ENCODE results near the gene TPX2.

Gene TPX2

DNA sequence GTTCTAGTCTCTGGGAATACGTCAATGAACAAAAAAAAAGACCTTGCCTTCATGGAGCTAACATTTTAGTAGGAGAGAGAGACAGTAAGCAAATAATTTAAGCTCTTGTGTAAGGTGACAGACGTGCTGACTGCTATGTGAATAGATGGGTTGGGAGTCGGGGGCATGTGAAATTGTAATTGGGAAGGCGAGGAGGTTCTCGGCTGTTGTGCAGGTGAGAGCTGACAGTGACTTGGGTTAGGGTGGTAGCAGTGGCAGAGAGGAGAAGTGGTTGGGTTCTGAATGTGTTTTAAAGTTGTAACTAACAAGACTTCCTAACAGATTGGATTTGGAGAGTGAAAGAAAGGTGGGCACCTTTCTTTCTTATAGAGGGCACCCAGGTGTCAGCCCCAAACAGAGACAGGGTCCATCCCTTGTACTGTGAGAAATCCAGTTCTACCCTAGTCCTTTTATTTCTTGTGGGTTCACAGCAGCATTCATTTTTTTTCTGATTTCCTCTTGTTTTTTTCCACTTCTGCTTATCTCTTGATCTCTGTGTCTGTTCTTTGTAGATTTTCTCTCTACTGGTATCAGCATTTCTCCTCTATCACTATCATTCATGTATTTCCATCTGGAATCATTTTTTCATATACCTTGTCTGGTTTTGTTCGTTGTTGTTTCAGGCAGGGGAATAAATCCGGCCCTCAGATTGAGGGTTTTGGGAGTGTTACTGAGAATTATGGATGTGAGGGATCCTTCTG lies 64.6 kb downstream of the TPX2 start:
- Histone ChIP-seq H3K4me1 (ENCODE audit: insufficient read depth, low read length, severe bottlenecking) (no peaks in the 10 kb centered on the region), H3K4me2 (ENCODE audit: low read length) (no peak overlapping the region), H3K27me3 (ENCODE audit: insufficient read depth, low read length) (no peaks in the 10 kb centered on the region), H3F3A (ENCODE audit: insufficient read depth, low read length) (no peaks in the 10 kb centered on the region), H3K4me3 (ENCODE audit: low read depth, low read length, poor library complexity, severe bottlenecking) (no peak overlapping the region), H3K27ac (ENCODE audit: low read depth, low read length, poor library complexity, severe bottlenecking) (no peak overlapping the region), H2AFZ (ENCODE audit: low read length) (no peak overlapping the region), H3K36me3 (ENCODE audit: insufficient read depth, low read length) (peaks cover 73% of the 10 kb centered on the region), H3K9me3 (ENCODE audit: low read length) (no peaks in the 10 kb centered on the region), H3K9ac (ENCODE audit: low read length) (no peak overlapping the region), H3K9me2 (ENCODE audit: low read depth, low read length) (no peaks in the 10 kb centered on the region), H3K79me2 (ENCODE audit: insufficient read depth, low read length) (no peaks in the 10 kb centered on the region), H4K20me1 (ENCODE audit: insufficient read depth, low read length) (no peaks in the 10 kb centered on the region)
- TF ChIP-seq EZH2 (IDR thresholded peaks at IDR 0.05; ENCODE audit: borderline replicate concordance, low read length): no peak
- TF ChIP-seq, protein P1, sequence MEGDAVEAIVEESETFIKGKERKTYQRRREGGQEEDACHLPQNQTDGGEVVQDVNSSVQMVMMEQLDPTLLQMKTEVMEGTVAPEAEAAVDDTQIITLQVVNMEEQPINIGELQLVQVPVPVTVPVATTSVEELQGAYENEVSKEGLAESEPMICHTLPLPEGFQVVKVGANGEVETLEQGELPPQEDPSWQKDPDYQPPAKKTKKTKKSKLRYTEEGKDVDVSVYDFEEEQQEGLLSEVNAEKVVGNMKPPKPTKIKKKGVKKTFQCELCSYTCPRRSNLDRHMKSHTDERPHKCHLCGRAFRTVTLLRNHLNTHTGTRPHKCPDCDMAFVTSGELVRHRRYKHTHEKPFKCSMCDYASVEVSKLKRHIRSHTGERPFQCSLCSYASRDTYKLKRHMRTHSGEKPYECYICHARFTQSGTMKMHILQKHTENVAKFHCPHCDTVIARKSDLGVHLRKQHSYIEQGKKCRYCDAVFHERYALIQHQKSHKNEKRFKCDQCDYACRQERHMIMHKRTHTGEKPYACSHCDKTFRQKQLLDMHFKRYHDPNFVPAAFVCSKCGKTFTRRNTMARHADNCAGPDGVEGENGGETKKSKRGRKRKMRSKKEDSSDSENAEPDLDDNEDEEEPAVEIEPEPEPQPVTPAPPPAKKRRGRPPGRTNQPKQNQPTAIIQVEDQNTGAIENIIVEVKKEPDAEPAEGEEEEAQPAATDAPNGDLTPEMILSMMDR (IDR thresholded peaks at IDR 0.05; ENCODE audit: low read length): no peak

- no peak overlapping the region for H3K27ac ChIP-seq (ENCODE audit: low read depth, low read length, poor library complexity, severe bottlenecking)
- H3K9ac ChIP-seq (ENCODE audit: low read length): no peak overlapping the region
- H4K20me1 ChIP-seq (ENCODE audit: insufficient read depth, low read length): no peaks in the 10 kb centered on the region
- H3K79me2 ChIP-seq (ENCODE audit: insufficient read depth, low read length): no peaks in the 10 kb centered on the region
- no peaks in the 10 kb centered on the region for H3K9me3 ChIP-seq (ENCODE audit: low read length)
- no peaks in the 10 kb centered on the region for H3K27me3 ChIP-seq (ENCODE audit: insufficient read depth, low read length)
- H2AFZ ChIP-seq (ENCODE audit: low read length): no peak overlapping the region
- H3K36me3 ChIP-seq (ENCODE audit: insufficient read depth, low read length): peaks cover 43% of the 10 kb centered on the region; the same call in 1 of the 2 replicates
- no peaks in the 10 kb centered on the region for H3K4me1 ChIP-seq (ENCODE audit: insufficient read depth, low read length, severe bottlenecking)
- no peaks in the 10 kb centered on the region for H3K9me2 ChIP-seq (ENCODE audit: low read depth, low read length)
- H3K4me3 ChIP-seq (ENCODE audit: low read depth, low read length, poor library complexity, severe bottlenecking): no peak overlapping the region
- no peak for TF ChIP-seq EZH2 (IDR thresholded peaks at IDR 0.05; ENCODE audit: borderline replicate concordance, low read length)
- TF ChIP-seq, protein P1 (IDR thresholded peaks at IDR 0.05; ENCODE audit: low read length): no peak
- H3K4me2 ChIP-seq (ENCODE audit: low read length): no peak overlapping the region
- no peaks in the 10 kb centered on the region for H3F3A ChIP-seq (ENCODE audit: insufficient read depth, low read length)
These were observed 67.7 kb downstream of the TPX2 start for GRCh38 chr20:31806564-31807355.

GRCh38 chr20:31808481-31808880 lies 69.4 kb downstream of the TPX2 start:
- Histone ChIP-seq H3K9me2 (ENCODE audit: low read depth, low read length) (no peaks in the 10 kb centered on the region), H3K4me3 (ENCODE audit: low read depth, low read length, poor library complexity, severe bottlenecking) (no peak overlapping the region), H3K9me3 (ENCODE audit: low read length) (no peaks in the 10 kb centered on the region), H3K79me2 (ENCODE audit: insufficient read depth, low read length) (no peaks in the 10 kb centered on the region), H3K9ac (ENCODE audit: low read length) (no peak overlapping the region), H4K20me1 (ENCODE audit: insufficient read depth, low read length) (no peaks in the 10 kb centered on the region), H3K4me2 (ENCODE audit: low read length) (no peak overlapping the region), H3K36me3 (ENCODE audit: insufficient read depth, low read length) (peaks cover 26% of the 10 kb centered on the region; the same call in 1 of the 2 replicates), H3K4me1 (ENCODE audit: insufficient read depth, low read length, severe bottlenecking) (no peaks in the 10 kb centered on the region), H3K27me3 (ENCODE audit: insufficient read depth, low read length) (no peaks in the 10 kb centered on the region), H2AFZ (ENCODE audit: low read length) (no peak overlapping the region), H3K27ac (ENCODE audit: low read depth, low read length, poor library complexity, severe bottlenecking) (no peak overlapping the region), H3F3A (ENCODE audit: insufficient read depth, low read length) (no peaks in the 10 kb centered on the region)
- no peak for TF ChIP-seq EZH2 (IDR thresholded peaks at IDR 0.05; ENCODE audit: borderline replicate concordance, low read length)
- TF ChIP-seq, protein P1 (IDR thresholded peaks at IDR 0.05; ENCODE audit: low read length): no peak
